HT-29 (cell line): ENCODE results near the gene APOO. TPM values are rescaled to one million over a fixed set of nuclear protein-coding genes. Genes with fewer than 3 reads are reported as not detected.
A peak's percentile ranks its signal among the peaks of the same experiment; 100 is the strongest.
"Not testable (repeated sequence)": the region's sequence is repeated elsewhere in the genome, so short reads cannot be mapped to it uniquely, and the experiment has no call there.

Experiments used
- DNase-seq: peaks from one replicate; pipeline ENCODE4 v3.0.0-alpha.2; 2015; ENCODE audit warnings: low spot score
- total RNA-seq: library from RNA; depleted of rRNA; stranded (reverse); fragments of >200 nt; shearing (Covaris generic); gene quantifications from 2 replicates; pipeline ENCODE4 v1.2.3, GENCODE V29; 2014

Gene APOO
- total RNA-seq, 1 experiment from 2014 or later, result 6.4 TPM

GRCh38 chrX:23861215-23861896 lies 46.4 kb downstream of the APOO start:
- no peak for DNase-seq

- DNase-seq, result not testable (repeated sequence)
Measured at GRCh38 chrX:23859238-23859637, 48.5 kb downstream of the APOO start.

GRCh38 chrX:23857935-23858334 lies 49.8 kb downstream of the APOO start:
- no peak for DNase-seq

GRCh38 chrX:23857363-23857762 lies 50.4 kb downstream of the APOO start:
- DNase-seq, result no peak

GRCh38 chrX:23855569-23855968 lies 52.2 kb downstream of the APOO start:
- DNase-seq, result no peak

GRCh38 chrX:23854945-23855344 lies 52.8 kb downstream of the APOO start:
- no peak for DNase-seq

- no peak for DNase-seq
Measured at GRCh38 chrX:23854122-23854521, 53.6 kb downstream of the APOO start.

- DNase-seq, result no peak
Measured at GRCh38 chrX:23851544-23851943, 56.2 kb downstream of the APOO start.

- DNase-seq, result no peak
Measured at GRCh38 chrX:23849241-23849640, 58.5 kb downstream of the APOO start.

- peak; percentile 31 for DNase-seq
Measured at GRCh38 chrX:23845351-23845817, 62.4 kb downstream of the APOO start.

GRCh38 chrX:23844502-23845138 lies 63.1 kb downstream of the APOO start:
- DNase-seq, result no peak

- no peak for DNase-seq
Measured at GRCh38 chrX:23841847-23842522, 65.8 kb downstream of the APOO start.

GRCh38 chrX:23840674-23841073 lies 67.1 kb downstream of the APOO start:
- no peak for DNase-seq

GRCh38 chrX:23838953-23839352 lies 68.8 kb downstream of the APOO start:
- no peak for DNase-seq

- DNase-seq, result no peak
Measured at GRCh38 chrX:23832721-23833120, 75.0 kb downstream of the APOO start.

- no peak for DNase-seq
Measured at GRCh38 chrX:23828881-23829280, 78.9 kb downstream of the APOO start.

- no peak for DNase-seq
Measured at GRCh38 chrX:23826653-23827052, 81.1 kb downstream of the APOO start.

GRCh38 chrX:23826216-23826615 lies 81.5 kb downstream of the APOO start:
- no peak for DNase-seq

- no peak for DNase-seq
Measured at GRCh38 chrX:23825675-23826074, 82.1 kb downstream of the APOO start.

GRCh38 chrX:23822841-23823240 lies 84.9 kb downstream of the APOO start:
- DNase-seq, result no peak

- peak; percentile 67 for DNase-seq
Measured at GRCh38 chrX:23822397-23822796, 85.3 kb downstream of the APOO start.

GRCh38 chrX:23821847-23822246 lies 85.9 kb downstream of the APOO start:
- no peak for DNase-seq
